Activated CD8-positive, alpha-beta memory T cell treated with anti-CD3 and anti-CD28 coated beads, Interleukin-2, amount 50 U/mL, for 24 hours (primary cell): ENCODE measurements around the gene ODR4.
"Not testable (repeated sequence)": the region's sequence is repeated elsewhere in the genome, so short reads cannot be mapped to it uniquely, and the experiment has no call there.

Experiments used
- DNase-seq: peaks from one replicate; pipeline ENCODE4 v3.0.0-alpha.2; 2020; ENCODE audit errors: extremely low read depth

ODR4 gene

GRCh38 chr1:186421446-186421845 lies 45.8 kb downstream of the ODR4 start:
- no peak for DNase-seq

GRCh38 chr1:186424539-186424938 lies 48.9 kb downstream of the ODR4 start:
- DNase-seq, result no peak

- DNase-seq, result no peak
These were observed 50.5 kb downstream of the ODR4 start for GRCh38 chr1:186426118-186426517.

- no peak for DNase-seq
These were observed 53.4 kb downstream of the ODR4 start for GRCh38 chr1:186429017-186429416.

GRCh38 chr1:186435336-186435735 lies 59.7 kb downstream of the ODR4 start:
- DNase-seq, result no peak

GRCh38 chr1:186438567-186438966 lies 62.9 kb downstream of the ODR4 start:
- no peak for DNase-seq

GRCh38 chr1:186440584-186440983 lies 64.9 kb downstream of the ODR4 start:
- DNase-seq, result no peak

- no peak for DNase-seq
These were observed 67.2 kb downstream of the ODR4 start for GRCh38 chr1:186442651-186443375.

- DNase-seq, result no peak
These were observed 68.0 kb downstream of the ODR4 start for GRCh38 chr1:186443638-186444037.

GRCh38 chr1:186446152-186446551 lies 70.5 kb downstream of the ODR4 start:
- no peak for DNase-seq

- DNase-seq, result no peak
These were observed 79.3 kb downstream of the ODR4 start for GRCh38 chr1:186454981-186455380.

- DNase-seq, result no peak
These were observed 81.2 kb downstream of the ODR4 start for GRCh38 chr1:186456729-186457255.

GRCh38 chr1:186459161-186459560 lies 83.5 kb downstream of the ODR4 start:
- not testable (repeated sequence) for DNase-seq

- no peak for DNase-seq
These were observed 85.4 kb downstream of the ODR4 start, which contains the start of gene PDC for GRCh38 chr1:186461014-186461413. Gene PDC (minus strand): TSS chr1:186461114. CDS start chr1:186449459, 11,655 bp downstream.

- DNase-seq, result no peak
These were observed 87.9 kb downstream of the ODR4 start for GRCh38 chr1:186463511-186463910.

GRCh38 chr1:186463926-186464325 lies 88.3 kb downstream of the ODR4 start:
- DNase-seq, result no peak

GRCh38 chr1:186465491-186465890 lies 89.9 kb downstream of the ODR4 start:
- DNase-seq, result not testable (repeated sequence)

GRCh38 chr1:186465946-186466345 lies 90.3 kb downstream of the ODR4 start:
- DNase-seq, result no peak
